Testis (tissue), 2 donors: ENCODE data around the gene AFAP1.

Experiments used
- CTCF ChIP-seq, 3 experiments: fragments of 450-650 bp in 2 of 3; fragments of 200-600 bp in 1 of 3; sonication (generic) in 1 of 3; IDR thresholded peaks; one replicate each; pipeline ENCODE4 v1.5.1; 2016 to 2019; ENCODE audit warnings: antibody characterized with exemption in 3 of 3, mild to moderate bottlenecking in 2 of 3, moderate library complexity in 1 of 3
- POLR2A ChIP-seq: fragments of 450-650 bp; IDR thresholded peaks from one replicate; pipeline ENCODE4 v1.6.1; 2017; ENCODE audit warnings: antibody characterized with exemption, mild to moderate bottlenecking, moderate library complexity

GRCh38 chr4:7812921-7813320 is 126.7 kb downstream of the AFAP1 start:
- TF ChIP-seq POLR2A (no peak), CTCF (IDR thresholded peaks at IDR 0.05) (no peak)
